Body of pancreas (tissue), 4 donors: ENCODE measurements around the gene BTBD9. TPM values are rescaled to one million over a fixed set of nuclear protein-coding genes. Genes with fewer than 3 reads are reported as not detected.
A peak's percentile ranks its signal among the peaks of the same experiment; 100 is the strongest.

Experiments used
- ATAC-seq: fragments of 150-250 bp; one replicate; pipeline ENCODE4 v1.9.1; 2016
- DNase-seq, 4 donors: peaks; one replicate each; pipeline ENCODE4 v3.0.0-alpha.2; 2019
- H3K27ac ChIP-seq, 4 donors: fragments of 200-600 bp; sonication (generic); 1 replicate in 3 of 4; 2 replicates in 1 of 4; pipeline versions ENCODE4 v1.5.1 to v1.6.1; 2016 to 2019; ENCODE audit warnings: mild to moderate bottlenecking in 1 of 4, mixed read lengths in 1 of 4, moderate library complexity in 1 of 4
- H3K27me3 ChIP-seq, 2 donors: fragments of 200-600 bp; sonication (generic); one replicate each; pipeline ENCODE4 v1.6.0; 2016; ENCODE audit warnings: mild to moderate bottlenecking in 1 of 2
- H3K36me3 ChIP-seq, 2 donors: fragments of 200-600 bp; sonication (generic); replicated peaks in 1 of 2; 2 replicates each; pipeline ENCODE4 v1.5.1; 2016; ENCODE audit warnings: low read depth in 2 of 2; ENCODE audit not compliant: insufficient read depth in 1 of 2
- H3K4me1 ChIP-seq: fragments of 200-600 bp; sonication (generic); one replicate; pipeline ENCODE4 v1.6.0; 2016
- H3K4me3 ChIP-seq, 2 donors: fragments of 200-600 bp; sonication (generic); 1 replicate in 1 of 2; 2 replicates in 1 of 2; pipeline ENCODE4 v1.5.1; 2016 to 2019
- H3K9me3 ChIP-seq, 3 donors: fragments of 200-600 bp; sonication (generic); 1 replicate in 2 of 3; 2 replicates in 1 of 3; pipeline ENCODE4 v1.5.1; 2016
- POLR2A ChIP-seq, 3 donors: fragments of 450-650 bp; IDR thresholded peaks; one replicate each; pipeline ENCODE4 v1.6.1; 2016; ENCODE audit warnings: antibody characterized with exemption in 3 of 3, mild to moderate bottlenecking in 2 of 3
- WGBS, 2 donors: methylation state at CpG; one replicate each; pipeline ENCODE4 v1.1.5; 2017; 5-methylcytosine and 5-hydroxymethylcytosine counted together
- intact Hi-C: fragments of 100-400 bp; cut with DNase I; formaldehyde crosslinking; loops from one replicate; pipeline ENCODE4 v1.15.1; 2023
- total RNA-seq, 2 donors: library from RNA; depleted of rRNA; stranded (reverse); fragments of >200 nt; gene quantifications; one replicate each; pipeline ENCODE4 v1.1.0, GENCODE V29; 2016
- TF ChIP-seq, protein P1 (sequence below), 7 experiments: fragments of 450-650 bp in 4 of 7; fragments of 200-600 bp in 3 of 7; sonication (generic) in 3 of 7; IDR thresholded peaks; one replicate each; pipeline ENCODE4 v1.5.1; 2016 to 2019; ENCODE audit warnings: antibody characterized with exemption in 7 of 7

The BTBD9 gene
- total RNA-seq, 2 donors from 2014 or later: 11.9 to 29.3 TPM

GRCh38 chr6:38413102-38413800 is 226.5 kb downstream of the BTBD9 start:
- Histone ChIP-seq H3K4me3 (no peak overlapping the region), H3K9me3 (no peaks in the 10 kb centered on the region), H3K27me3 (no peaks in the 10 kb centered on the region), H3K4me1 (no peaks in the 10 kb centered on the region), H3K36me3 (no peaks in the 10 kb centered on the region), H3K27ac (no peak overlapping the region)
- intact Hi-C loops: no loop called here
- peak in 3 of 4 donors; percentile 14 to 39 (median 19) for DNase-seq
- TF ChIP-seq POLR2A (IDR thresholded peaks at IDR 0.05): no peak
- TF ChIP-seq, protein P1, sequence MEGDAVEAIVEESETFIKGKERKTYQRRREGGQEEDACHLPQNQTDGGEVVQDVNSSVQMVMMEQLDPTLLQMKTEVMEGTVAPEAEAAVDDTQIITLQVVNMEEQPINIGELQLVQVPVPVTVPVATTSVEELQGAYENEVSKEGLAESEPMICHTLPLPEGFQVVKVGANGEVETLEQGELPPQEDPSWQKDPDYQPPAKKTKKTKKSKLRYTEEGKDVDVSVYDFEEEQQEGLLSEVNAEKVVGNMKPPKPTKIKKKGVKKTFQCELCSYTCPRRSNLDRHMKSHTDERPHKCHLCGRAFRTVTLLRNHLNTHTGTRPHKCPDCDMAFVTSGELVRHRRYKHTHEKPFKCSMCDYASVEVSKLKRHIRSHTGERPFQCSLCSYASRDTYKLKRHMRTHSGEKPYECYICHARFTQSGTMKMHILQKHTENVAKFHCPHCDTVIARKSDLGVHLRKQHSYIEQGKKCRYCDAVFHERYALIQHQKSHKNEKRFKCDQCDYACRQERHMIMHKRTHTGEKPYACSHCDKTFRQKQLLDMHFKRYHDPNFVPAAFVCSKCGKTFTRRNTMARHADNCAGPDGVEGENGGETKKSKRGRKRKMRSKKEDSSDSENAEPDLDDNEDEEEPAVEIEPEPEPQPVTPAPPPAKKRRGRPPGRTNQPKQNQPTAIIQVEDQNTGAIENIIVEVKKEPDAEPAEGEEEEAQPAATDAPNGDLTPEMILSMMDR (IDR thresholded peaks at IDR 0.05): no peak
- WGBS, 2 donors: 78 to 86% methylated on average over 4 of the region's 4 CpGs
- peak; percentile 15 for ATAC-seq

DNA sequence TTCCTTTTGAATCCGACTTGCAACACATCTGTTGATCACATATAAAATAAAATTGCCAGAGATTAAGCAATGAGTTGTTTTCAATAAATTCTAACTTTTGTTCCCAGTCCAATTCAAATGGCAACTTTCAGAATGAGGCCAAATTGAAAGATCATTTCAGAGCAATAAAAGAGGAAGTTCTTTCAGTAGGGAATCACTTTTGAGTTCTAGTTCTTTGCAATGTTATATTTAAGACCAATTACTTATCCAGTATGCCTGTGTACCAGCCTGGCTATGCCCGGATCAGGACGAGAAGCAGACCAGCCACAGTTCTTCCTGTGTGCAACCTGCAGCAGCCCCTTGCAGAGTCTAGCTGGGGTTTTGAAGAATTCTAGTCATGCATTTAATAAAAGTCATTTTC is 232.5 kb downstream of the BTBD9 start:
- Histone ChIP-seq H3K27ac (no peak overlapping the region), H3K4me3 (no peak overlapping the region), H3K9me3 (no peaks in the 10 kb centered on the region), H3K27me3 (no peaks in the 10 kb centered on the region), H3K4me1 (peaks cover 15% of the 10 kb centered on the region), H3K36me3 (no peaks in the 10 kb centered on the region)
- no peak for DNase-seq
- ATAC-seq: no peak
- intact Hi-C loops: no loop called here
- TF ChIP-seq, protein P1 (IDR thresholded peaks at IDR 0.05): no peak
- TF ChIP-seq POLR2A (IDR thresholded peaks at IDR 0.05): no peak
- WGBS, 2 donors: 64 to 84% methylated on average over 3 of the region's 3 CpGs

GRCh38 chr6:38406096-38406495 is 233.6 kb downstream of the BTBD9 start:
- H3K36me3 ChIP-seq: no peaks in the 10 kb centered on the region
- ATAC-seq (no peak), DNase-seq (no peak)
- no peak overlapping the region for H3K4me3 ChIP-seq
- H3K9me3 ChIP-seq: no peaks in the 10 kb centered on the region
- no peak overlapping the region for H3K27ac ChIP-seq
- WGBS, 2 donors: 81 to 87% methylated on average over 1 of the region's 1 CpG
- TF ChIP-seq, protein P1 (IDR thresholded peaks at IDR 0.05): no peak
- no peak for TF ChIP-seq POLR2A (IDR thresholded peaks at IDR 0.05)
- H3K27me3 ChIP-seq: no peaks in the 10 kb centered on the region
- intact Hi-C loops: no loop called here
- peaks cover 15% of the 10 kb centered on the region for H3K4me1 ChIP-seq

GRCh38 chr6:38404900-38405556 is 234.7 kb downstream of the BTBD9 start:
- no peaks in the 10 kb centered on the region for H3K27me3 ChIP-seq
- ATAC-seq (no peak), DNase-seq (no peak)
- H3K4me3 ChIP-seq: no peak overlapping the region
- peaks cover 20% of the 10 kb centered on the region for H3K4me1 ChIP-seq
- WGBS, 2 donors: 38 to 43% methylated on average over 3 of the region's 3 CpGs
- TF ChIP-seq, protein P1 (IDR thresholded peaks at IDR 0.05): no peak
- no peak for TF ChIP-seq POLR2A (IDR thresholded peaks at IDR 0.05)
- no peaks in the 10 kb centered on the region for H3K36me3 ChIP-seq
- intact Hi-C loops: no loop called here
- no peaks in the 10 kb centered on the region for H3K9me3 ChIP-seq
- peak overlapping the region in 1 of 4 donors; percentile 24 for H3K27ac ChIP-seq
